ENCODE measurements around the gene GALNT9. TPM values are rescaled to one million over a fixed set of nuclear protein-coding genes. Genes with fewer than 3 reads are reported as not detected.

The GALNT9 gene
- total RNA-seq, 1 experiment from 2014 or later: 0.54 TPM

DNA sequence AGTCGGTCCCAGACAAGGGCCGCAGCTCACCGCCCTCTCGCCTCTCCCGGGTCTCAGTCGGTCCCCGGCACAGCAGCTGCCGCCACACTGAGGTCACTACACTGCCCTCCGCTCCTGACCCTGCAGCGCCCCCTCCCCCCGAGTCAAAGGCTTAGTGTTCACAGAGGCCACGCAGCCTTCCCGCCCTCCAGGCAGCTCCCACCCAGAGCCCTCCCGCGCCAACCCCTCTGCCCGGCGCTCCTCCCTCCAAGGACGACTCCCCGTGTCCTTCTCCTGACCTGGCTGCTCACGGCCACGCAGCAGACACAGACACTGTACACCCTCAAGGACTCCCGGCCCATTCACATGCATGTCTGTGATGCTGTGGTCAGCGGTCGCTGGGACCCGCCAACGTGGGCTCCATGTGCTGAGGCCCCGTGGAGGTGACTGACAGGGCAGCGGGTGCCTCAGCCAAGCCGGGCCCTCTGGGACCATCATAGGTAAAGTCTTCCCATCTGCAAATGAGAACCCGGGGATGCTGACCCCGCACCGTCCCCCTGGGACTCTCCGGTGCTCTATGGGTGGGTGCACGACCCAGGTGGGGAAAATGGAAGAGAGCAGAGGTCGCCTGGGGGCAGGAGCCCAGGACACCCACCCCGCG lies 16.3 kb upstream of the GALNT9 start:
- CTCF ChIA-PET: no interaction called here
- Mint-ChIP-seq H3K36me3 (ENCODE audit: insufficient read depth, unreplicated experiment) (no peaks in the 10 kb centered on the region), H3K27me3 (ENCODE audit: unreplicated experiment) (peaks cover 56% of the 10 kb centered on the region), H3K27ac (ENCODE audit: unreplicated experiment) (no peak overlapping the region), H3K4me3 (ENCODE audit: low read depth, unreplicated experiment) (no peak overlapping the region), H3K9me3 (ENCODE audit: low read depth, unreplicated experiment) (no peaks in the 10 kb centered on the region), H3K4me1 (ENCODE audit: low read depth, unreplicated experiment) (no peaks in the 10 kb centered on the region)
- TF ChIP-seq, protein P1, sequence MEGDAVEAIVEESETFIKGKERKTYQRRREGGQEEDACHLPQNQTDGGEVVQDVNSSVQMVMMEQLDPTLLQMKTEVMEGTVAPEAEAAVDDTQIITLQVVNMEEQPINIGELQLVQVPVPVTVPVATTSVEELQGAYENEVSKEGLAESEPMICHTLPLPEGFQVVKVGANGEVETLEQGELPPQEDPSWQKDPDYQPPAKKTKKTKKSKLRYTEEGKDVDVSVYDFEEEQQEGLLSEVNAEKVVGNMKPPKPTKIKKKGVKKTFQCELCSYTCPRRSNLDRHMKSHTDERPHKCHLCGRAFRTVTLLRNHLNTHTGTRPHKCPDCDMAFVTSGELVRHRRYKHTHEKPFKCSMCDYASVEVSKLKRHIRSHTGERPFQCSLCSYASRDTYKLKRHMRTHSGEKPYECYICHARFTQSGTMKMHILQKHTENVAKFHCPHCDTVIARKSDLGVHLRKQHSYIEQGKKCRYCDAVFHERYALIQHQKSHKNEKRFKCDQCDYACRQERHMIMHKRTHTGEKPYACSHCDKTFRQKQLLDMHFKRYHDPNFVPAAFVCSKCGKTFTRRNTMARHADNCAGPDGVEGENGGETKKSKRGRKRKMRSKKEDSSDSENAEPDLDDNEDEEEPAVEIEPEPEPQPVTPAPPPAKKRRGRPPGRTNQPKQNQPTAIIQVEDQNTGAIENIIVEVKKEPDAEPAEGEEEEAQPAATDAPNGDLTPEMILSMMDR (IDR thresholded peaks at IDR 0.05; ENCODE audit: unreplicated experiment): no peak
- intact Hi-C loops (cut with micrococcal nuclease; ENCODE audit: unreplicated experiment): no loop called here
- BruUV-seq (replicated peaks): no TSS peak
- DNase-seq: no peak

DNA sequence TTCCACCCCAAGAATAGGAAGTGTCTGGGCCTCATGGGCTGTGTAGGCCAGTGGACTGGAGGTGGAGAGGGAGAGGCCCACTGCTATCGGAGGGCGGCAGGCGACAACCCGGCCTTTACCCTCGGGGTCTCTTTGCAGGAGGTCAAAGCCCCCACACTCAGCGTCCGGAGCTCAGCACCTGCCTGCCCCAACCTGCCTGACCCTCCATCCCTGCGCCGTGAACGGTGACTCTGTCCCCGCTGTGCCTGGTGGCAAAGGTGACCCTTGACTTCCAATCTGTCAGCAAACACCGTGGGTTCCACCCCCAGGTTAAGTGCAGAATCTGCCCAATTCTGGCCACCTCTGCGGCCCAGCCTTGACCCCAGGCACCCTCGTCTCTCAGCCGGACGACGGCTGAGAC lies 15.7 kb upstream of the GALNT9 start:
- no TSS peak for BruUV-seq (replicated peaks)
- no peaks in the 10 kb centered on the region for H3K9me3 Mint-ChIP-seq (ENCODE audit: low read depth, unreplicated experiment)
- H3K27me3 Mint-ChIP-seq (ENCODE audit: unreplicated experiment): peaks cover 61% of the 10 kb centered on the region
- H3K27ac Mint-ChIP-seq (ENCODE audit: unreplicated experiment): no peak overlapping the region
- TF ChIP-seq, protein P1 (IDR thresholded peaks at IDR 0.05; ENCODE audit: unreplicated experiment): no peak
- H3K36me3 Mint-ChIP-seq (ENCODE audit: insufficient read depth, unreplicated experiment): no peaks in the 10 kb centered on the region
- intact Hi-C loops (cut with micrococcal nuclease; ENCODE audit: unreplicated experiment): no loop called here
- H3K4me3 Mint-ChIP-seq (ENCODE audit: low read depth, unreplicated experiment): no peak overlapping the region
- CTCF ChIA-PET: no interaction called here
- H3K4me1 Mint-ChIP-seq (ENCODE audit: low read depth, unreplicated experiment): no peaks in the 10 kb centered on the region
- DNase-seq: no peak

DNA sequence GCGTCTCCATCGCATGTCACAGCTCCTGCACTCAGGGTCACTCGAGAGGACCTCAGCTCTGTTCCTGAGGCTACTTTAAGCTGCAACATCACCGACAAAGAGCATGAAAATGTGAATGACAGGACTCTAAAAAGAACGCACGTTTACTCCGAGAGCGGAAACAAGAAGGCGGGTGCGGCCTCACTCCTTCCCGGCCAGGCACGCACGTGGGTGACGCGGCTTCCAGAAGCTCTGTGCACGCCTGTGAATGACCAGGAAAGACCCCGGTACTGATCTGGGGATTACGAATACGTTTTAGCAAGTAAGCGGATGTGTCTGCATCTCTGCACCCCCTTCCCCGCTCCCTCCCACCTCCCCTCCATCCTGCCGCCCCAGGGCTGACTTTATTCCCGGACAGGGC lies 15.2 kb upstream of the GALNT9 start:
- TF ChIP-seq, protein P1 (IDR thresholded peaks at IDR 0.05; ENCODE audit: unreplicated experiment): no peak
- Mint-ChIP-seq H3K4me3 (ENCODE audit: low read depth, unreplicated experiment) (no peak overlapping the region), H3K27ac (ENCODE audit: unreplicated experiment) (no peak overlapping the region), H3K9me3 (ENCODE audit: low read depth, unreplicated experiment) (no peaks in the 10 kb centered on the region), H3K27me3 (ENCODE audit: unreplicated experiment) (peaks cover 62% of the 10 kb centered on the region), H3K36me3 (ENCODE audit: insufficient read depth, unreplicated experiment) (no peaks in the 10 kb centered on the region), H3K4me1 (ENCODE audit: low read depth, unreplicated experiment) (no peaks in the 10 kb centered on the region)
- intact Hi-C loops (cut with micrococcal nuclease; ENCODE audit: unreplicated experiment): no loop called here
- no TSS peak for BruUV-seq (replicated peaks)
- CTCF ChIA-PET: no interaction called here
- no peak for DNase-seq

DNA sequence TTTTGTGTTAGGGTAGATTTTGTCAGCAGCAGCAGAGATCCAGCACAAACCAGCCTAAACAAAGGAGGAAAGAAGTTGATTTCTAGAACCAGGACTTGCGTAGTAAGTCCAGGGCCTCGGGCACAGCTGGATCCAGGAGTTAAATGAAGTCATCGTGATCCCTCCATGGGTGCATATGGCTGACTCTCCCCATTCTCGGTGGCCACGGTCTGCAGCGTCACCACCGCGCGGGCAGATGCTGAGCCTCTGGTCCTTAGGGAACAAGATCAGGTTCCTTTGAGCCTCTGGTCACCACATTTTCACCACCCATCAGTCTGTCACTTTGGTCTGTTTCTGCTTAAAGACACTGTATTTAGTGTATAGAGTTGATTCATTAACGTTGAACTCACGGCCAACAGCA lies 14.8 kb upstream of the GALNT9 start:
- Mint-ChIP-seq H3K4me1 (ENCODE audit: low read depth, unreplicated experiment) (no peaks in the 10 kb centered on the region), H3K9me3 (ENCODE audit: low read depth, unreplicated experiment) (no peaks in the 10 kb centered on the region), H3K27me3 (ENCODE audit: unreplicated experiment) (peaks cover 62% of the 10 kb centered on the region), H3K4me3 (ENCODE audit: low read depth, unreplicated experiment) (no peak overlapping the region), H3K36me3 (ENCODE audit: insufficient read depth, unreplicated experiment) (no peaks in the 10 kb centered on the region), H3K27ac (ENCODE audit: unreplicated experiment) (no peak overlapping the region)
- TF ChIP-seq, protein P1 (IDR thresholded peaks at IDR 0.05; ENCODE audit: unreplicated experiment): no peak
- CTCF ChIA-PET: no interaction called here
- no peak for DNase-seq
- intact Hi-C loops (cut with micrococcal nuclease; ENCODE audit: unreplicated experiment): no loop called here
- BruUV-seq (replicated peaks): no TSS peak

All from Calu3 (cell line).